GM12873 (cell line): Measurements from ENCODE around the gene ADGRG3.

ENCODE experiments used
- TF ChIP-seq, protein P1 (sequence below): IDR thresholded peaks from 2 replicates; pipeline ENCODE4 v1.5.1; 2012; ENCODE audit warnings: low read depth, mild to moderate bottlenecking, moderate library complexity, low read length, control low read depth; ENCODE audit not compliant: insufficient read depth; ENCODE audit errors: missing control alignments

The ADGRG3 gene

DNA sequence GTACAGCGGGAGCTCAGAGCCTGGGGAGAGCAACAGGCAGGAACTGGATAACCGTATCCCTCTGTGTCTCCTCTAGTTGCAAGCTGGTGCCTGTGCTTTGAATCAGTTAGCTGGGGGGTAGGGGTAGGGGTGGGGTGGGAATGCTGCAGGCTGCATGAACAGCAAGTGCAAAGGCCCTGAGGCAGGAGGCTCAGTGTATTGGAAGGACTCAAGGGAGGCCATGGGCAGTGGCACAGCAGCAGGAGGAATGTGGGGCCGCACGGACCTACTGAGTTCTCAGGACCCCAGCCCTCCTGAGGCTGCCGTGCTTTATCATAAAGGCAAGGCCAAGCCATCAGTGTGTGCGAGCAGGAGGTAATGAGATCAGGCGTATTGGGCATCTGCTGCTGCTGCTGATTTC lies 70.7 kb downstream of the ADGRG3 start:
- TF ChIP-seq, protein P1, sequence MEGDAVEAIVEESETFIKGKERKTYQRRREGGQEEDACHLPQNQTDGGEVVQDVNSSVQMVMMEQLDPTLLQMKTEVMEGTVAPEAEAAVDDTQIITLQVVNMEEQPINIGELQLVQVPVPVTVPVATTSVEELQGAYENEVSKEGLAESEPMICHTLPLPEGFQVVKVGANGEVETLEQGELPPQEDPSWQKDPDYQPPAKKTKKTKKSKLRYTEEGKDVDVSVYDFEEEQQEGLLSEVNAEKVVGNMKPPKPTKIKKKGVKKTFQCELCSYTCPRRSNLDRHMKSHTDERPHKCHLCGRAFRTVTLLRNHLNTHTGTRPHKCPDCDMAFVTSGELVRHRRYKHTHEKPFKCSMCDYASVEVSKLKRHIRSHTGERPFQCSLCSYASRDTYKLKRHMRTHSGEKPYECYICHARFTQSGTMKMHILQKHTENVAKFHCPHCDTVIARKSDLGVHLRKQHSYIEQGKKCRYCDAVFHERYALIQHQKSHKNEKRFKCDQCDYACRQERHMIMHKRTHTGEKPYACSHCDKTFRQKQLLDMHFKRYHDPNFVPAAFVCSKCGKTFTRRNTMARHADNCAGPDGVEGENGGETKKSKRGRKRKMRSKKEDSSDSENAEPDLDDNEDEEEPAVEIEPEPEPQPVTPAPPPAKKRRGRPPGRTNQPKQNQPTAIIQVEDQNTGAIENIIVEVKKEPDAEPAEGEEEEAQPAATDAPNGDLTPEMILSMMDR, result no peak
